HEK293 (cell line): ENCODE measurements around the gene CDC14B.

Experiments used
- KLF10 ChIP-seq: fragments of 450-650 bp; IDR thresholded peaks from 2 replicates; pipeline ENCODE4 v1.5.1; 2018; ENCODE audit warnings: missing biosample characterization, mild to moderate bottlenecking, missing genetic modification characterization
- RBAK ChIP-seq: fragments of 450-650 bp; formaldehyde crosslinking; IDR thresholded peaks from 2 replicates; pipeline ENCODE4 v1.5.1; 2016; ENCODE audit warnings: missing biosample characterization, missing genetic modification characterization
- YY1 ChIP-seq: fragments of 450-650 bp; formaldehyde crosslinking; IDR thresholded peaks from 2 replicates; pipeline ENCODE4 v1.5.1; 2018; ENCODE audit warnings: missing biosample characterization, missing genetic modification characterization
- ZNF121 ChIP-seq: fragments of 450-650 bp; formaldehyde crosslinking; IDR thresholded peaks from 2 replicates; pipeline ENCODE4 v1.5.1; 2016; ENCODE audit warnings: missing biosample characterization, missing genetic modification characterization
- ZNF530 ChIP-seq: fragments of 450-650 bp; formaldehyde crosslinking; IDR thresholded peaks from 2 replicates; pipeline ENCODE4 v1.5.1; 2016; ENCODE audit warnings: low read depth, missing biosample characterization, missing genetic modification characterization
- ZNF596 ChIP-seq: fragments of 450-650 bp; IDR thresholded peaks from 2 replicates; pipeline ENCODE4 v1.5.0; 2018; ENCODE audit warnings: missing biosample characterization, mild to moderate bottlenecking, missing genetic modification characterization, moderate library complexity
- TF ChIP-seq, protein P1 (sequence below): fragments of 450-650 bp; formaldehyde crosslinking; IDR thresholded peaks from 2 replicates; pipeline ENCODE4 v1.5.1; 2016; ENCODE audit warnings: missing biosample characterization, missing genetic modification characterization
- TF ChIP-seq, protein P2 (sequence below): fragments of 450-650 bp; formaldehyde crosslinking; IDR thresholded peaks from 2 replicates; pipeline ENCODE4 v1.5.1; 2016; ENCODE audit warnings: missing biosample characterization, missing genetic modification characterization
- TF ChIP-seq, protein P3 (sequence below): fragments of 450-650 bp; formaldehyde crosslinking; IDR thresholded peaks from 2 replicates; pipeline ENCODE4 v1.5.1; 2017; ENCODE audit warnings: missing biosample characterization, mild to moderate bottlenecking, missing genetic modification characterization, moderate library complexity
- TF ChIP-seq, protein P4 (sequence below): fragments of 450-650 bp; formaldehyde crosslinking; IDR thresholded peaks from 2 replicates; pipeline ENCODE4 v1.5.1; 2016; ENCODE audit warnings: missing biosample characterization, missing genetic modification characterization

DNA sequence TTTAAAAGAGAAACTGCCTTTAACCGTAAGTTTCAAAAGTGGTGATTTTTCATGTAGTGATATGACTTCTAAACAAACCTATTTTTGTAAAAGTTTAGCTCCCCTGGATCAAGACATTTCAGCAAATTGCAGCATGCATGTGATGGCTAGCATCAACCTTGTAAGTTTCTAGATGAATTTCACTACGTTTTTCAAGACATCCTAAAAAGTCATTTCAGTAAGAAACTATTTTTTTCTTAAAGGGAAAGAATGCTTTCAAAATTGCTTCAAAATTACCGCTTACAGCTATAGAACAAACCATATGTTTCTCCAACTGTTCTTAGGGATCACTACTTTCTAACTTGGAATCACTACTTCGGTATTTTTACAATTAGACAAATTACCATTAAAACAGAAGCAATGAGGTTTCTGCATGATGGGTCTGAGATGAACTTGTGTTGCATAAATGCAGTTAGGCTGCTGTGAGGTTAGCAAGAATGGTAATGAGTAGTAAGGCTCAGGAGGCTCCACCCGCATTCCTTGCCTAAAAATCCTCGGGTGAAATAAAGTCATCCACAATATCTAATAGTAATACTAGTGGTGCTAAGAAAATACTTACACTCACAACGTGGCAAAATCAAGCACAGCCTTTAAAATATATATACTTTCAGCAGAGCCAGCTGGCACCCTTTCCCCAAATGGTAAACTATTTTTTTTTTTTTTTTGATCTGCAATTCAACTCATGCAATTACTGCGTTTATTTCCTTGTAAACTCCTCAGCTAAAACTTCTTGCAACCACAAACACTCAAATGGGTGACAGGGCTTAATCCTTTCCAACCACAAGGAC, 53.8 kb downstream of the CDC14B start:
- TF ChIP-seq ZNF596 (no peak), KLF10 (tag by site-specific recombination) (no peak), YY1 (tag by site-specific recombination) (no peak), ZNF530 (tag by site-specific recombination) (no peak), RBAK (tag by site-specific recombination) (no peak), ZNF121 (no peak)
- TF ChIP-seq, protein P1, sequence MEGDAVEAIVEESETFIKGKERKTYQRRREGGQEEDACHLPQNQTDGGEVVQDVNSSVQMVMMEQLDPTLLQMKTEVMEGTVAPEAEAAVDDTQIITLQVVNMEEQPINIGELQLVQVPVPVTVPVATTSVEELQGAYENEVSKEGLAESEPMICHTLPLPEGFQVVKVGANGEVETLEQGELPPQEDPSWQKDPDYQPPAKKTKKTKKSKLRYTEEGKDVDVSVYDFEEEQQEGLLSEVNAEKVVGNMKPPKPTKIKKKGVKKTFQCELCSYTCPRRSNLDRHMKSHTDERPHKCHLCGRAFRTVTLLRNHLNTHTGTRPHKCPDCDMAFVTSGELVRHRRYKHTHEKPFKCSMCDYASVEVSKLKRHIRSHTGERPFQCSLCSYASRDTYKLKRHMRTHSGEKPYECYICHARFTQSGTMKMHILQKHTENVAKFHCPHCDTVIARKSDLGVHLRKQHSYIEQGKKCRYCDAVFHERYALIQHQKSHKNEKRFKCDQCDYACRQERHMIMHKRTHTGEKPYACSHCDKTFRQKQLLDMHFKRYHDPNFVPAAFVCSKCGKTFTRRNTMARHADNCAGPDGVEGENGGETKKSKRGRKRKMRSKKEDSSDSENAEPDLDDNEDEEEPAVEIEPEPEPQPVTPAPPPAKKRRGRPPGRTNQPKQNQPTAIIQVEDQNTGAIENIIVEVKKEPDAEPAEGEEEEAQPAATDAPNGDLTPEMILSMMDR = no peak
- TF ChIP-seq, protein P2, sequence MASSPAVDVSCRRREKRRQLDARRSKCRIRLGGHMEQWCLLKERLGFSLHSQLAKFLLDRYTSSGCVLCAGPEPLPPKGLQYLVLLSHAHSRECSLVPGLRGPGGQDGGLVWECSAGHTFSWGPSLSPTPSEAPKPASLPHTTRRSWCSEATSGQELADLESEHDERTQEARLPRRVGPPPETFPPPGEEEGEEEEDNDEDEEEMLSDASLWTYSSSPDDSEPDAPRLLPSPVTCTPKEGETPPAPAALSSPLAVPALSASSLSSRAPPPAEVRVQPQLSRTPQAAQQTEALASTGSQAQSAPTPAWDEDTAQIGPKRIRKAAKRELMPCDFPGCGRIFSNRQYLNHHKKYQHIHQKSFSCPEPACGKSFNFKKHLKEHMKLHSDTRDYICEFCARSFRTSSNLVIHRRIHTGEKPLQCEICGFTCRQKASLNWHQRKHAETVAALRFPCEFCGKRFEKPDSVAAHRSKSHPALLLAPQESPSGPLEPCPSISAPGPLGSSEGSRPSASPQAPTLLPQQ = no peak
- TF ChIP-seq, protein P3, sequence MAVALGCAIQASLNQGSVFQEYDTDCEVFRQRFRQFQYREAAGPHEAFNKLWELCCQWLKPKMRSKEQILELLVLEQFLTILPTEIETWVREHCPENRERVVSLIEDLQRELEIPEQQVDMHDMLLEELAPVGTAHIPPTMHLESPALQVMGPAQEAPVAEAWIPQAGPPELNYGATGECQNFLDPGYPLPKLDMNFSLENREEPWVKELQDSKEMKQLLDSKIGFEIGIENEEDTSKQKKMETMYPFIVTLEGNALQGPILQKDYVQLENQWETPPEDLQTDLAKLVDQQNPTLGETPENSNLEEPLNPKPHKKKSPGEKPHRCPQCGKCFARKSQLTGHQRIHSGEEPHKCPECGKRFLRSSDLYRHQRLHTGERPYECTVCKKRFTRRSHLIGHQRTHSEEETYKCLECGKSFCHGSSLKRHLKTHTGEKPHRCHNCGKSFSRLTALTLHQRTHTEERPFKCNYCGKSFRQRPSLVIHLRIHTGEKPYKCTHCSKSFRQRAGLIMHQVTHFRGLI (tag by site-specific recombination) = no peak
- TF ChIP-seq, protein P4, sequence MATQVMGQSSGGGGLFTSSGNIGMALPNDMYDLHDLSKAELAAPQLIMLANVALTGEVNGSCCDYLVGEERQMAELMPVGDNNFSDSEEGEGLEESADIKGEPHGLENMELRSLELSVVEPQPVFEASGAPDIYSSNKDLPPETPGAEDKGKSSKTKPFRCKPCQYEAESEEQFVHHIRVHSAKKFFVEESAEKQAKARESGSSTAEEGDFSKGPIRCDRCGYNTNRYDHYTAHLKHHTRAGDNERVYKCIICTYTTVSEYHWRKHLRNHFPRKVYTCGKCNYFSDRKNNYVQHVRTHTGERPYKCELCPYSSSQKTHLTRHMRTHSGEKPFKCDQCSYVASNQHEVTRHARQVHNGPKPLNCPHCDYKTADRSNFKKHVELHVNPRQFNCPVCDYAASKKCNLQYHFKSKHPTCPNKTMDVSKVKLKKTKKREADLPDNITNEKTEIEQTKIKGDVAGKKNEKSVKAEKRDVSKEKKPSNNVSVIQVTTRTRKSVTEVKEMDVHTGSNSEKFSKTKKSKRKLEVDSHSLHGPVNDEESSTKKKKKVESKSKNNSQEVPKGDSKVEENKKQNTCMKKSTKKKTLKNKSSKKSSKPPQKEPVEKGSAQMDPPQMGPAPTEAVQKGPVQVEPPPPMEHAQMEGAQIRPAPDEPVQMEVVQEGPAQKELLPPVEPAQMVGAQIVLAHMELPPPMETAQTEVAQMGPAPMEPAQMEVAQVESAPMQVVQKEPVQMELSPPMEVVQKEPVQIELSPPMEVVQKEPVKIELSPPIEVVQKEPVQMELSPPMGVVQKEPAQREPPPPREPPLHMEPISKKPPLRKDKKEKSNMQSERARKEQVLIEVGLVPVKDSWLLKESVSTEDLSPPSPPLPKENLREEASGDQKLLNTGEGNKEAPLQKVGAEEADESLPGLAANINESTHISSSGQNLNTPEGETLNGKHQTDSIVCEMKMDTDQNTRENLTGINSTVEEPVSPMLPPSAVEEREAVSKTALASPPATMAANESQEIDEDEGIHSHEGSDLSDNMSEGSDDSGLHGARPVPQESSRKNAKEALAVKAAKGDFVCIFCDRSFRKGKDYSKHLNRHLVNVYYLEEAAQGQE (tag by site-specific recombination) = no peak
